ENCODE results near the gene EYA4.

DNA sequence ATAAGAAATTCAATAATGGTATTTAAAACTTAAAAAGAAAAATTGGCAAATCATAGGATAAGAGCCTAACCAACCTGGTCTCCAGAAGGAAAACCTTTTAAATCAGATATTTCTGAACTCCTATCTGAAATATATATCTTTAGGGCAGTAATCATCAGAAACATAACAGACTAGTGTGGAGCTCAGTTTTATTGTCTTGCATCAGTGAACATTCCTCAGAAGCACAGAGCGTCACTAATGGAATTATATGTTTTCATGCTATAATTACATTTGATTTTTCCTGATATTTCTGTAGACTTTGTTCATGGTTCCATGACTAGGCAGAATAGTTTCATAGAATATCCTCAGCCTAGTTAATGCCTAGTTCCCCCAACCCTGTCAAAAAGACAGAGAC lies 262.2 kb downstream of the EYA4 start:
- TF ChIP-seq, protein P1, sequence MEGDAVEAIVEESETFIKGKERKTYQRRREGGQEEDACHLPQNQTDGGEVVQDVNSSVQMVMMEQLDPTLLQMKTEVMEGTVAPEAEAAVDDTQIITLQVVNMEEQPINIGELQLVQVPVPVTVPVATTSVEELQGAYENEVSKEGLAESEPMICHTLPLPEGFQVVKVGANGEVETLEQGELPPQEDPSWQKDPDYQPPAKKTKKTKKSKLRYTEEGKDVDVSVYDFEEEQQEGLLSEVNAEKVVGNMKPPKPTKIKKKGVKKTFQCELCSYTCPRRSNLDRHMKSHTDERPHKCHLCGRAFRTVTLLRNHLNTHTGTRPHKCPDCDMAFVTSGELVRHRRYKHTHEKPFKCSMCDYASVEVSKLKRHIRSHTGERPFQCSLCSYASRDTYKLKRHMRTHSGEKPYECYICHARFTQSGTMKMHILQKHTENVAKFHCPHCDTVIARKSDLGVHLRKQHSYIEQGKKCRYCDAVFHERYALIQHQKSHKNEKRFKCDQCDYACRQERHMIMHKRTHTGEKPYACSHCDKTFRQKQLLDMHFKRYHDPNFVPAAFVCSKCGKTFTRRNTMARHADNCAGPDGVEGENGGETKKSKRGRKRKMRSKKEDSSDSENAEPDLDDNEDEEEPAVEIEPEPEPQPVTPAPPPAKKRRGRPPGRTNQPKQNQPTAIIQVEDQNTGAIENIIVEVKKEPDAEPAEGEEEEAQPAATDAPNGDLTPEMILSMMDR (IDR thresholded peaks at IDR 0.05): no peak
- TF ChIP-seq POLR2A (IDR thresholded peaks at IDR 0.05): no peak
